ENCODE measurements around the gene TMCC3. TPM values are rescaled to one million over a fixed set of nuclear protein-coding genes. Genes with fewer than 3 reads are reported as not detected.
"Not testable (repeated sequence)": the region's sequence is repeated elsewhere in the genome, so short reads cannot be mapped to it uniquely, and the experiment has no call there.

Gene TMCC3
- polyA plus RNA-seq, 4 donors: 16.7 to 47.2 (median 42.4) TPM

DNA sequence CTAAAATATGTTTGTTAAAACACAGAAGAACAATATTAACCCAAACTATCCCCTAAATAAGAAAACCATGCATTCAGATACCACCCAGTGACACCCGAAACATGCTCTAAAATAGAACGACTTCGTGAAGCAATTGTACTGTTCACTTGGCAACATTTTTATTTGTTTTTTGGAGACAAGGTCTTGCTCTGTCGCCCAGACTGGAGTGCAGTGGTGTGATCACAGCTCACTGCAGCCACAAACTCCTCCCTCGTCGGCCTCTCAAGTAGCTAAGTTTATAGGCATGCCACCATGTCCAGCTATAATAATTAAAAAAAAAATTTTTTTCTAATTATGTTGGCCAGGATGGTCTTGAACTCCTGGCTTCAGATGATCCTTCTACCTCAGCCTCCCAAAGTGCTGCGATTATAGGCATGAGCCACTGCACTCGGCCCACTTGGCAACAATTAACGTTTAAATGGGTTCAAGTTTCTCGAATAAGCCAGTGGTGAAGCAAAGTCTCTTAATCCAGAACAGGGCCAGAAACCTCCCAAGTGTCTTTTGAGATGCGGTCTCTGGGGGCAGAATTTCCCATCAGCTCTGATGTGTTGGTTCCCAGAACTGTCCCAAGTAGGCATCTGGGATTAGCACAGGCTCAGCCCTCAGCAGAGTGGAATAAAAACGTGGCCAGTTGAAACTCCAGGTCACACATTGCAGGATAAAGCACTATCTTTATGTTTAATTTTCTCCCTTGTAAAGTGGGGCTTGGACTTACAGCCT is 74.5 kb downstream of the TMCC3 start:
- no peak for DNase-seq (ENCODE audit: low read depth in 4 of 4, low spot score in 3 of 4)

GRCh38 chr12:94575024-94575423 is 75.3 kb downstream of the TMCC3 start:
- DNase-seq (ENCODE audit: low read depth in 4 of 4, low spot score in 3 of 4): no peak

DNA sequence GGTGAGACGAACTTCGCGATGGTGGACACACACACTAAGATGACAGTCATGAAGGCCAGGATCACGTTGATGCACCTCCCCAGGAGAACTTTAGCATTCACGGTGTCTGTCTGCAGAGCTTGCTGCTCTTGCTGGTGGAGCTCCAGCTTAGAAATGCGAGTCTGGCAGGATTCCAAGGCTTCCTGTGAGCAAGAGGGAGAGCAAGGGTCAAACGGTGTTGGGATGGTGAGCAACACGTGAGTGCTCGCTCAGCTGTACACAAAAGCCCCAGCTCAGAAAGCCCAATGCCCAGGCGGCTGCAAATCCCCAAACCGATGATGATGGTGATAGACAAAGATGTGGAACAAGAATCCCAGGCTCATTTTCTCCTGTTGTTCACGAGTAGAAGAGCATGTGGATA is 78.8 kb downstream of the TMCC3 start:
- peak; percentile 58 to 68 (median 66) for DNase-seq (ENCODE audit: low read depth in 4 of 4, low spot score in 3 of 4)

DNA sequence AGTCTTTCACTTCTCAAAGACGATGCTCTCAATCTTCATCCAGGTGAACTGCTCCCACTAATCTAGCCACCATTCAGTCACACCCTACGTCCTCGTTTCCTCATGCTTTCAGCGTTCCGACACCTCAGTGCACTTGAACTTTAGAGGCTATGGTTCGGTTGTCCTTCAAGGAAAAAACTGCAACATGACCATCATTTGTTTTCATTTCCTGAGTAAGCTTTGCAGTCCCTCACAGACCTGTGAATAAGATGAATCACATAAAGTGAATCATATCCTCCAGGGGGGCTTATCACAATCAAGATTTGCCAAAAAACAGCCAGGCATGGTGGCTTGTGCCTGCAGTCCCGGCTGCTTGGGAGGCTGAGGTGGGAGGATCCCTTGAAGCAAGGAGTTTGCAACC is 80.2 kb downstream of the TMCC3 start:
- DNase-seq (ENCODE audit: low read depth in 4 of 4, low spot score in 3 of 4): no peak

- DNase-seq (ENCODE audit: low read depth in 4 of 4, low spot score in 3 of 4): no peak
Measured at GRCh38 chr12:94567761-94568160, 82.6 kb downstream of the TMCC3 start.

- no peak for DNase-seq (ENCODE audit: low read depth in 4 of 4, low spot score in 3 of 4)
Measured at GRCh38 chr12:94566345-94566744, 84.0 kb downstream of the TMCC3 start.

- no peak for DNase-seq (ENCODE audit: low read depth in 4 of 4, low spot score in 3 of 4)
Measured at GRCh38 chr12:94565683-94566082, 84.7 kb downstream of the TMCC3 start.

DNA sequence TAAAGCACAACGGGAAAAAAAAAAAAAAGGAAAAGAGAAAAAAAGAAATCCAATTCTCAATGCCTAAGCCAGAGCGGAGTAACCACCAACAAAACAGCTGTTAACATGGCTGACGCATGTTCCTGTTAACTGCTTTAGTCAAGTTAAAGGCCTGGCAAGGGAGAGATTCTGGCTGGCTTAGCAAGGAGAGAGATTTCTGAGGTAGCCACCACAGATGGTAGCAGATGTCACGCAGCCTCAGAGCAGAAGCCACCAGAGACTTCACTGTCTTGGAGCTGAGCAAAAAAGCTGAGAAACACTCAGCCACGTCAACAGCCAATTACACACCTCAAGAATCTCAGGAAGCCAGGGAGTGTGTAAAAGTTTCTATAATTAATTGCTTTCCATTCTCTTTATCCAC is 87.1 kb downstream of the TMCC3 start:
- DNase-seq (ENCODE audit: low read depth in 4 of 4, low spot score in 3 of 4): no peak

DNA sequence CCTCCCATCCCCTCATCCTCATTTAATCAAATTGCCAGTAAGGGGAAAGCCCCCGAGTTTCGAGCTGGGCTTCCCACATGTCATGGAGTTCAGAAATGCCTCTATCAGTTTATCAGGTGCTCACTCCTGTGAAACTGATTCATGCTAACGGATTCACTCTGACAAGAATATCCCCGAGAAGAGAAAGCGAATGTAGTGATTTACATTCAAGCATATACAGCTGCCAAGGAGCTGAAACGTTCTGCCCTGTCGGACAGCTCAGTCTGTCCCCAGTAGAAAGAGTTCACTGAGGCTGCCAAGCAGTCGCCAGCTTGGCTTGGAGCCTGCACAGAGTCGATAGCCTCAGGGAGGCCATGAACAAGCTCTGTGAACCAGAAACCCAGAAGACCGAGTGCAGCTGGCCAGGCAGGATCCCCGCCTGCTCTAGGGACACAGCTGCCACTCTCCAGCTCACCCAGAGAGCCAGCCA is 88.4 kb downstream of the TMCC3 start:
- DNase-seq (ENCODE audit: low read depth in 4 of 4, low spot score in 3 of 4): no peak

GRCh38 chr12:94560431-94561221 is 89.7 kb downstream of the TMCC3 start:
- no peak for DNase-seq (ENCODE audit: low read depth in 4 of 4, low spot score in 3 of 4)

DNA sequence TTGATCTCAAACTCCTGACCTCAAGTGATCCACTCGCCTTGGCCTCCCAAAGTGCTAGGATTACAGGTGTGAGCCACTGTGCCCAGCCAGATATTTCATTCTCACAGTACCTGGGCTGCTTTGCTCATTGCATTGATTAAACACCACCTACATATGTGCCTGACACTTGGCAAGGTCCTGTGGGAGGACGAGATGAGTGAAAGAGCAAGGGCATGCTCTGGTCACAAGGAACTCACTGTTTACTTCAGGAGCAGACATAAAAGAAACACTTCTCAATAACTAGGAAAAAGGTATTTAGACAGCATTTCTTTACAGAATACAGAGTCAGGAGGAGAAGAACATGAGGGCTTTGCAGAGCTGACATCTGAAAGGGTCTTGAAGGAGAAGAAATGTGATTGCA is 91.7 kb downstream of the TMCC3 start:
- DNase-seq (ENCODE audit: low read depth in 4 of 4, low spot score in 3 of 4): no peak

- DNase-seq (ENCODE audit: low read depth in 4 of 4, low spot score in 3 of 4): no peak
Measured at GRCh38 chr12:94557746-94558295, 92.5 kb downstream of the TMCC3 start.

- no peak for DNase-seq (ENCODE audit: low read depth in 4 of 4, low spot score in 3 of 4)
Measured at GRCh38 chr12:94555687-94556086, 94.7 kb downstream of the TMCC3 start.

DNA sequence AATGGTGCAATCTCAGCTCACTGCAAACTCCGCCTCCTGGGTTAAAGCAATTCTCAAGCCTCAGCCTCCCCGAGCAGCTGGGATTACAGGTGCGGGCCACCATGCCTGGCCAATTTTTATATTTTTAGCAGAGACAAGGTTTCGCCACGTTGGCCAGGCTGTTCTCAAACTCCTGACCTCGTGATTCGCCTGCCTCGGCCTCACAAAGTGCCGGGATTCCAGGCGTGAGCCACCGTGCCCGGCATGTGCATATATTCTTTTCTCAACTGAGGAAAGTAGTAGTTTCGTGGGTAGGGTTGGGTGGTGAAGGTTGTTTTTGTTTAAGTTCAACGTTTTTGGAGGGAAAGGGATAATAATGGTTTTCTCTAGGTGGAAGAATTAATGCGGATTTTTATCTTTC is 96.5 kb downstream of the TMCC3 start:
- DNase-seq (ENCODE audit: low read depth in 4 of 4, low spot score in 3 of 4): no peak

DNA sequence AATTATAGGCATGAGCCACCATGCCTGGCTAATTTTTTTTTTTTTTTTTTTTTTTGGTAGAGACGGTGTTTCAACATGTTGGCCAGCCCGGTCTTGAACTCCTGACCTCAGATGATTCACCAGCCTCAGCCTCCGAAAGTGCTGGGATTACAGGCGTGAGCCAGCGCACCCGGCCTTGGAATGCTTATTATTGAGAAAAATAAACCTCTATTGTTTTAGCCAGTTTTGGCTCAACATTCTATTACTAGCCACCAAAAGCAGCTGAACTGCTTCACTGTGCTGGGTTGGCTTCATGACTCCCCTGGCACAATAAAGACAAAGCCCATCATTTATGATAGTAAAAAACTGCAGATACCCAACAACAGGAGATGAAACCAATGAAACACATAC is 97.2 kb downstream of the TMCC3 start:
- DNase-seq (ENCODE audit: low read depth in 4 of 4, low spot score in 3 of 4): no peak

- DNase-seq (ENCODE audit: low read depth in 4 of 4, low spot score in 3 of 4): no peak
Measured at GRCh38 chr12:94551810-94552209, 98.5 kb downstream of the TMCC3 start.

DNA sequence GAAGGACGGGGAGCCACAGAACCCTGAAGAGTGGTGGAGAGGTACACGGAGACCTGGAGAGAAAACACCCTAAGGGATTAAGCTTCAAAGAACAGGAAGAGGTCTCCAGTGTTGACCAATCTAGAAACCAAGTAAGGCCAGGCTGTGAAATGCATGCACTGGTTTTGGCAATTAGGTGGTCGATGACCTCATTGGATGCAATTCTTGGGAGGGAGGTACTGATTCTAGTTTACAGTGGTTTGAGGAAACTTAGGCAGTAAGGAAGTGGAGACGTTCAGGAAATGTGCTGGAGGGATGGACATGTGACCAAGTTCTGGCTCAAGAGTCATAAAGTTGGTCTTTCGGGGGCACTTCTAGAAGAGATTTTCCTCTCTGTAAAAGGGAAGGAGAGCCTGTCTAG is 99.4 kb downstream of the TMCC3 start:
- DNase-seq (ENCODE audit: low read depth in 4 of 4, low spot score in 3 of 4): no peak

DNA sequence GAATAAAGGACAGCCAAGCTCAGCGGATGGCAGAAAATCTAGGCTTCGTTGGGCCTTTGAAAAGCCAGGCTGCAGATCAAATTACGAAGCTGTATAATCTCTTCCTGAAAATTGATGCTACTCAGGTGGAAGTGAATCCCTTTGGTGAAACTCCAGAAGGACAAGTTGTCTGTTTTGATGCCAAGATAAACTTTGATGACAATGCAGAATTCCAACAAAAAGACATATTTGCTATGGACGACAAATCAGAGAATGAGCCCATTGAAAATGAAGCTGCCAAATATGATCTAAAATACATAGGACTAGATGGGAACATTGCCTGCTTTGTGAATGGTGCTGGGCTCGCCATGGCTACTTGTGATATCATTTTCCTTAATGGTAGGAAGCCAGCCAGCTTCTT is 101.5 kb downstream of the TMCC3 start:
- not testable (repeated sequence) for DNase-seq (ENCODE audit: low read depth in 4 of 4, low spot score in 3 of 4)

DNA sequence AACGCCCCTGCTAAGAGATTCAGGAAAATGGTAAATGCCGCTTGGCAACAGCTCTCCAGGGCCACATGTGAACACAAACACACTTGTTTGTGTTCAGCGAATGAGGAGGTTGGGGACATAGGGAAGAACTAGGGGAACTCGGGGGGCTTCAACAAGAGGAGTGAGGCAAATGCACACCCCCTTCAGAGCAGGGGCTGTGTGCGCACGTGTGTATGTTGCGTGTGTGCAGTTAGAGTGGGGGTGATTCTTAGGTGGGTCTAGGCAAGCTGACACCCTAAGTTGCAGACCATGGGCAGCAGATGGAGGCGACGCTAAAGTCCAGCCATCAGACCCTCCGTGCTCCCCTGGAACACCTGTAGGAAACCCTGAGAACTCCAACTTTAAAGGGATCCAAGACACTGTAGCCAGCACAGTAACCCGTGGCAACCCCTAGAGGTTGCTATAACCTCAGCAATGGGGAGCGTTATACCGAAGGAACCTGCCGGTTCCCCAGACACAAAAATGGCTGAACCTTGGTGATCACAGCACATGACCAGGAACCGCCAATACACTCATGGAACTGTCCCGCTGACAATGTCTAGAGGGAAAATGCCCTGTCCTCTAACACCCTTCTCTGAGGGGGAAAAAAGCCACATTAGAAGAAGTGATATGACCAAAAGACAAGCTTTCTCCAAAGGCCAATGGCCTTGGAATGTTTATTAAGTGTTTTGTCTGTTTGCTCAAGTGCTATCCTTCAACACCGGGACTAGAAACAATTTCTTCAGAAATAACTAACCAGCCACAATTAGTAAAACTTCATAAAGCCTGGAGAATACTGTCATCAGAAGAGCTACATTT is 104.2 kb downstream of the TMCC3 start:
- DNase-seq (ENCODE audit: low read depth in 4 of 4, low spot score in 3 of 4): peak in 1 of 4 donors; percentile 47

DNA sequence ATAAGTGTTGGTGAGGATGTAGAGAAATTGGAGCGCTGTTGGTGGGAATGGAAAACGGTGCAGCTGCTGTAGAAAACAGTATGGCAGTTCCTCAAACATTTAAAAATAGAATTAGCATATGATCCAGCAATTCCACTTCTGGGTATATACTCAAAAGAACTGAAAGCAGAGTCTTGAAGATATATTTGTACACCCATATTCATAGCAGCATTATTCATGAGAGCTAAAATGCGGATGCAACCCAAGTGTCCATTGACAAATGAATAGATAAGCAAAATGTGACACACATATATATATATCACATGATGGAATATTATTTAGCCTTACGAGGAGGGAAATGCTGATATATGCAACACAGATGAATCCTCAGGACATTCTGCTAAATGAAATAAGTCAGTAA is 106.0 kb downstream of the TMCC3 start:
- DNase-seq (ENCODE audit: low read depth in 4 of 4, low spot score in 3 of 4): no peak

DNA sequence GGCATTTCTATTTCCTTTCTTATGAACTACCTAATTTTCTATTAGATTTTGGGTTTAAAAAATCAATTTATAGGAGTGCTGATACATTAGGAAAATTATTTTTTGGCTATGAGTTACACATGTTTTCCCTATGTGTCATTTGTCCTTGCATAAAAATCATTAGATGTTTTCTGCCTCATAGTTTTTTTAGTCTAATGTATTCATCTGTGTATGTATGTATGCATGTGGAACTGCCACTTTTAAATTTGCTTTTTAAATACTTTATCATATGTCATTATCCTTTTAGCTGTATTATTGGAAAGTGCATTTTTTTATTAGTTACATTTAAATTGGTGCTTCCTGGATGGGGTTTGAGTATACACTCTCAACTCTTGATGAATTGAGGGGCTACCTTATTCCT is 112.0 kb downstream of the TMCC3 start:
- no peak for DNase-seq (ENCODE audit: low read depth in 4 of 4, low spot score in 3 of 4)
